AG08395 (cell line): ENCODE measurements around the gene SRGAP3.

ENCODE experiments used
- DNase-seq: peaks from one replicate; pipeline ENCODE4 v3.0.0; 2012; ENCODE audit warnings: mixed read lengths, low spot score

SRGAP3 gene

GRCh38 chr3:9142362-9142761 is 107.1 kb downstream of the SRGAP3 start:
- no peak for DNase-seq

GRCh38 chr3:9141928-9142289 is 107.5 kb downstream of the SRGAP3 start:
- no peak for DNase-seq

GRCh38 chr3:9139366-9139765 is 110.1 kb downstream of the SRGAP3 start:
- no peak for DNase-seq

- no peak for DNase-seq
Observed at GRCh38 chr3:9137676-9138075, 111.8 kb downstream of the SRGAP3 start.

- no peak for DNase-seq
Observed at GRCh38 chr3:9136746-9137465, 112.5 kb downstream of the SRGAP3 start.

GRCh38 chr3:9135930-9136525 is 113.4 kb downstream of the SRGAP3 start:
- no peak for DNase-seq

- no peak for DNase-seq
Observed at GRCh38 chr3:9135526-9135925, 113.9 kb downstream of the SRGAP3 start.

- no peak for DNase-seq
Observed at GRCh38 chr3:9133656-9134055, 115.8 kb downstream of the SRGAP3 start.

- DNase-seq: no peak
Observed at GRCh38 chr3:9130345-9131305, 118.8 kb downstream of the SRGAP3 start.

GRCh38 chr3:9129365-9129764 is 120.1 kb downstream of the SRGAP3 start:
- no peak for DNase-seq

GRCh38 chr3:9125278-9125951 is 124.0 kb downstream of the SRGAP3 start:
- DNase-seq: no peak

GRCh38 chr3:9124730-9125129 is 124.7 kb downstream of the SRGAP3 start:
- no peak for DNase-seq

- DNase-seq: no peak
Observed at GRCh38 chr3:9123840-9124239, 125.6 kb downstream of the SRGAP3 start.

GRCh38 chr3:9122732-9123364 is 126.6 kb downstream of the SRGAP3 start:
- DNase-seq: no peak

GRCh38 chr3:9121366-9122001 is 128.0 kb downstream of the SRGAP3 start:
- DNase-seq: no peak

- DNase-seq: no peak
Observed at GRCh38 chr3:9119331-9119730, 130.1 kb downstream of the SRGAP3 start.

- DNase-seq: no peak
Observed at GRCh38 chr3:9118222-9118621, 131.2 kb downstream of the SRGAP3 start.

GRCh38 chr3:9117220-9117619 is 132.2 kb downstream of the SRGAP3 start:
- no peak for DNase-seq

- DNase-seq: no peak
Observed at GRCh38 chr3:9116336-9116735, 133.1 kb downstream of the SRGAP3 start.

GRCh38 chr3:9115336-9115735 is 134.1 kb downstream of the SRGAP3 start:
- DNase-seq: no peak

- no peak for DNase-seq
Observed at GRCh38 chr3:9113040-9113439, 136.4 kb downstream of the SRGAP3 start.
